ENCODE data around the gene PLA2G4E.

DNA sequence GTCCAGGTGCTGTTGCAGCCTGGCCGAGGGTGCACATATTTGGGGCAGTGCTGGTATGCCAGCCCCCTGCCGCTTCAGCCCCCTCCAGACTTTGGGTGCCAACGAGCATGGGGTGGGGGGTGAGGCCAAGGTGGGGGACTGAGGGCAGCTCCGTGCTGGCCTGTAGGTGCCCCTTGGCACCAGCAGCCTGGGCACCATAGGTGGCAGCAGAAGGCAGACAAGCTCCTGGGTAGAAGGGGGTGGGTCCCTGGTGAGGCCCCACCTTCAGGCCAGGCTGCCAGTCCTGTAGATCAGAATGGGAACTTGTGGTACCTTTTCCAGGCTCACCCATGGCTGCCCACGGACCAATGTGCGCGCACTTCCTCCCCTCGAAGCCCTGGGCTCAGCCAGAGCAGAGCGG, 16.1 kb upstream of the PLA2G4E start:
- no peak for TF ChIP-seq CTCF (conservative IDR thresholded peaks at IDR 0.05; ENCODE audit: low read depth, low read length)
- TF ChIP-seq EZH2phosphoT487 (IDR thresholded peaks at IDR 0.05; ENCODE audit: borderline replicate concordance, low read length), result no peak
- TF ChIP-seq EZH2 (IDR thresholded peaks at IDR 0.05; ENCODE audit: low read length, unreplicated experiment), result no peak
